Left ventricle myocardium superior (tissue), 1 donor: ENCODE measurements around the gene PLXNA4. TPM values are rescaled to one million over a fixed set of nuclear protein-coding genes. Genes with fewer than 3 reads are reported as not detected.

ENCODE experiments used
- ATAC-seq: fragments of 200-7000 bp; cut with Tn5 transposase; one replicate; pipeline ENCODE4 v1.9.1; 2020; ENCODE audit warnings: mild to moderate bottlenecking, moderate library complexity
- DNase-seq: peaks from one replicate; pipeline ENCODE4 v3.0.0-alpha.2; 2020
- intact Hi-C: fragments of 100-400 bp; cut with micrococcal nuclease; formaldehyde crosslinking; loops from one replicate; pipeline ENCODE4 v1.11.0; 2022
- total RNA-seq: library from RNA; stranded (reverse); fragmentation: NEBNext Ultra II Directional; extraction: Animal tissue kit (Norgen Biotek cat#: 25700); gene quantifications from one replicate; pipeline ENCODE4 v1.2.1, GENCODE V29; 2021
- donor health status: DM: no; HTN: yes; CAD: no; lungs with severe emphysema.

PLXNA4 gene
- total RNA-seq, 1 donor from 2014 or later = 19.2 TPM

- ATAC-seq (no peak), DNase-seq (no peak)
- intact Hi-C loops = no loop called here
Measured at GRCh38 chr7:132164558-132165125, 411.6 kb downstream of the PLXNA4 start.

- DNase-seq = no peak
- intact Hi-C loops = no loop called here
- ATAC-seq = no peak
Measured at GRCh38 chr7:132162556-132163144, 413.6 kb downstream of the PLXNA4 start.

GRCh38 chr7:132161976-132162375, 414.3 kb downstream of the PLXNA4 start:
- no peak for DNase-seq
- intact Hi-C loops = no loop called here
- no peak for ATAC-seq

- intact Hi-C loops = no loop called here
- ATAC-seq = no peak
- no peak for DNase-seq
Measured at GRCh38 chr7:132161533-132161915, 414.7 kb downstream of the PLXNA4 start.

- intact Hi-C loops = no loop called here
- DNase-seq = peak; percentile 82
- ATAC-seq = peak; percentile 91
Measured at GRCh38 chr7:132160611-132161532, 415.4 kb downstream of the PLXNA4 start.

- intact Hi-C loops = no loop called here
Measured at GRCh38 chr7:132158841-132159240, 417.4 kb downstream of the PLXNA4 start.

GRCh38 chr7:132158166-132158565, 418.1 kb downstream of the PLXNA4 start:
- intact Hi-C loops = no loop called here
- no peak for ATAC-seq
- no peak for DNase-seq

More at GRCh38 chr7:132158841-132159240, 417.4 kb downstream of the PLXNA4 start:
- no peak for ATAC-seq
- DNase-seq = no peak

GRCh38 chr7:132155715-132156114, 420.6 kb downstream of the PLXNA4 start:
- intact Hi-C loops = no loop called here
- ATAC-seq (no peak), DNase-seq (no peak)

- DNase-seq = no peak
- intact Hi-C loops = no loop called here
- ATAC-seq = no peak
Measured at GRCh38 chr7:132154695-132155471, 421.4 kb downstream of the PLXNA4 start.

GRCh38 chr7:132154248-132154647, 422.0 kb downstream of the PLXNA4 start:
- DNase-seq (no peak), ATAC-seq (no peak)
- intact Hi-C loops = no loop called here

GRCh38 chr7:132152131-132152889, 424.0 kb downstream of the PLXNA4 start:
- no peak for DNase-seq
- intact Hi-C loops = no loop called here
- no peak for ATAC-seq

- intact Hi-C loops = no loop called here
- DNase-seq = no peak
- ATAC-seq = no peak
Measured at GRCh38 chr7:132150711-132151110, 425.6 kb downstream of the PLXNA4 start.

GRCh38 chr7:132149436-132150304, 426.6 kb downstream of the PLXNA4 start:
- intact Hi-C loops = no loop called here
- DNase-seq = no peak
- ATAC-seq = no peak

- DNase-seq (no peak), ATAC-seq (no peak)
- intact Hi-C loops = no loop called here
Measured at GRCh38 chr7:132148876-132149275, 427.4 kb downstream of the PLXNA4 start.

GRCh38 chr7:132145466-132145865, 430.8 kb downstream of the PLXNA4 start:
- intact Hi-C loops = no loop called here
- DNase-seq (no peak), ATAC-seq (peak; percentile 87)

- DNase-seq (no peak), ATAC-seq (no peak)
- intact Hi-C loops = no loop called here
Measured at GRCh38 chr7:132145063-132145462, 431.2 kb downstream of the PLXNA4 start.

- intact Hi-C loops = no loop called here
- no peak for DNase-seq
- ATAC-seq = no peak
Measured at GRCh38 chr7:132142006-132142405, 434.3 kb downstream of the PLXNA4 start.

- intact Hi-C loops = no loop called here
- no peak for DNase-seq
- ATAC-seq = peak; percentile 55
Measured at GRCh38 chr7:132141109-132141508, 435.2 kb downstream of the PLXNA4 start.
